ENCODE data around the gene TEX264. TPM values are rescaled to one million over a fixed set of nuclear protein-coding genes. Genes with fewer than 3 reads are reported as not detected.

Gene TEX264
- total and polyA plus RNA-seq, 2 donors (not counting 1 experiment from before 2014, with no cell fraction given), result 34.3 to 51.0 TPM

DNA sequence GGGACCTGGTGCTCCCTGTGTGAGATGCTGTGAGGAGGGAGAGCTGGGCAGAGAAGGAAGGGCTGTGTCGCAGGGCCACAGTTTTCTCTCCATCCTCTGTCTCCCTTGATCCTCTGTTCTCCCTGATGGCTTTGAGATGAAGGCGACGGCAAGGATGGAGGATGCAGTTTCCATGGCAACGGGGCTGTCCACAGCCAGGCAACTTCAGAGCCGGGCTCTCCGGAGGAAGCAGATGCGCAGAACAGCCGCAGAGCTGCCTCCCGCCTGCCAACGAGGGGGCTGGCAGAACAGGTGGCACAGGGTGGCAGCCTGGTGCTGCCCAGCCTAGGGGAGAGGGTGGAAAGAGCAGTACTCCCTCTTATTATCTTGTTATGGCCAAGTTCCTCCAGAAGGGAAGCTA, 25.9 kb downstream of the TEX264 start:
- TF ChIP-seq EZH2 (IDR thresholded peaks at IDR 0.05; ENCODE audit: low read length, missing control alignments), result no peak
- TF ChIP-seq, protein P1, sequence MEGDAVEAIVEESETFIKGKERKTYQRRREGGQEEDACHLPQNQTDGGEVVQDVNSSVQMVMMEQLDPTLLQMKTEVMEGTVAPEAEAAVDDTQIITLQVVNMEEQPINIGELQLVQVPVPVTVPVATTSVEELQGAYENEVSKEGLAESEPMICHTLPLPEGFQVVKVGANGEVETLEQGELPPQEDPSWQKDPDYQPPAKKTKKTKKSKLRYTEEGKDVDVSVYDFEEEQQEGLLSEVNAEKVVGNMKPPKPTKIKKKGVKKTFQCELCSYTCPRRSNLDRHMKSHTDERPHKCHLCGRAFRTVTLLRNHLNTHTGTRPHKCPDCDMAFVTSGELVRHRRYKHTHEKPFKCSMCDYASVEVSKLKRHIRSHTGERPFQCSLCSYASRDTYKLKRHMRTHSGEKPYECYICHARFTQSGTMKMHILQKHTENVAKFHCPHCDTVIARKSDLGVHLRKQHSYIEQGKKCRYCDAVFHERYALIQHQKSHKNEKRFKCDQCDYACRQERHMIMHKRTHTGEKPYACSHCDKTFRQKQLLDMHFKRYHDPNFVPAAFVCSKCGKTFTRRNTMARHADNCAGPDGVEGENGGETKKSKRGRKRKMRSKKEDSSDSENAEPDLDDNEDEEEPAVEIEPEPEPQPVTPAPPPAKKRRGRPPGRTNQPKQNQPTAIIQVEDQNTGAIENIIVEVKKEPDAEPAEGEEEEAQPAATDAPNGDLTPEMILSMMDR (conservative IDR thresholded peaks at IDR 0.05 in 1 of 2, IDR thresholded peaks at IDR 0.05 in 1 of 2; ENCODE audit: low read depth in 1 of 2, low read length in 2 of 2), result no peak
- Histone ChIP-seq H3K9me3 (ENCODE audit: control insufficient read depth, insufficient read depth, low read depth, low read length) (no peaks in the 10 kb centered on the region), H3K9ac (ENCODE audit: insufficient read depth, low read length) (no peak overlapping the region), H3K27me3 (ENCODE audit: control insufficient read depth, insufficient read depth, low read length) (no peaks in the 10 kb centered on the region), H3K4me1 (ENCODE audit: control insufficient read depth, extremely low read depth, insufficient read depth, low read length) (no peaks in the 10 kb centered on the region), H3K27ac (ENCODE audit: insufficient read depth, low read length) (no peak overlapping the region), H2AFZ (ENCODE audit: low read length) (no peak overlapping the region), H3K4me3 (replicated peaks in 1 of 4; ENCODE audit: control extremely low read depth in 1 of 4, insufficient read depth in 1 of 4, low read depth in 3 of 4, low read length in 4 of 4) (no peak overlapping the region), H3K36me3 (ENCODE audit: control insufficient read depth, insufficient read depth, low read length) (peaks cover 9% of the 10 kb centered on the region), H3K79me2 (ENCODE audit: control insufficient read depth, insufficient read depth, low read length) (no peaks in the 10 kb centered on the region), H3K4me2 (ENCODE audit: extremely low read depth, insufficient read depth, low read length) (no peak overlapping the region), H4K20me1 (ENCODE audit: control insufficient read depth, extremely low read depth, insufficient read depth, low read length) (no peaks in the 10 kb centered on the region)
- DNase-seq (ENCODE audit: low read depth in 2 of 2), result no peak

GRCh38 chr3:51698209-51698608, 27.2 kb downstream of the TEX264 start:
- Histone ChIP-seq H3K9me3 (ENCODE audit: control insufficient read depth, insufficient read depth, low read depth, low read length) (no peaks in the 10 kb centered on the region), H3K79me2 (ENCODE audit: control insufficient read depth, insufficient read depth, low read length) (no peaks in the 10 kb centered on the region), H3K27me3 (ENCODE audit: control insufficient read depth, insufficient read depth, low read length) (no peaks in the 10 kb centered on the region), H2AFZ (ENCODE audit: low read length) (no peak overlapping the region), H3K27ac (ENCODE audit: insufficient read depth, low read length) (no peak overlapping the region), H3K9ac (ENCODE audit: insufficient read depth, low read length) (no peak overlapping the region), H3K4me1 (ENCODE audit: control insufficient read depth, extremely low read depth, insufficient read depth, low read length) (no peaks in the 10 kb centered on the region), H3K4me3 (replicated peaks in 1 of 4; ENCODE audit: control extremely low read depth in 1 of 4, insufficient read depth in 1 of 4, low read depth in 3 of 4, low read length in 4 of 4) (no peak overlapping the region), H3K4me2 (ENCODE audit: extremely low read depth, insufficient read depth, low read length) (no peak overlapping the region), H4K20me1 (ENCODE audit: control insufficient read depth, extremely low read depth, insufficient read depth, low read length) (no peaks in the 10 kb centered on the region), H3K36me3 (ENCODE audit: control insufficient read depth, insufficient read depth, low read length) (peaks cover 5% of the 10 kb centered on the region)
- no peak for TF ChIP-seq EZH2 (IDR thresholded peaks at IDR 0.05; ENCODE audit: low read length, missing control alignments)
- TF ChIP-seq, protein P1 (conservative IDR thresholded peaks at IDR 0.05 in 1 of 2, IDR thresholded peaks at IDR 0.05 in 1 of 2; ENCODE audit: low read depth in 1 of 2, low read length in 2 of 2), result no peak
- DNase-seq (ENCODE audit: low read depth in 2 of 2), result no peak

GRCh38 chr3:51700403-51700802, 29.4 kb downstream of the TEX264 start:
- H4K20me1 ChIP-seq (ENCODE audit: control insufficient read depth, extremely low read depth, insufficient read depth, low read length), result no peaks in the 10 kb centered on the region
- no peak overlapping the region for H2AFZ ChIP-seq (ENCODE audit: low read length)
- H3K9ac ChIP-seq (ENCODE audit: insufficient read depth, low read length), result no peak overlapping the region
- H3K9me3 ChIP-seq (ENCODE audit: control insufficient read depth, insufficient read depth, low read depth, low read length), result no peaks in the 10 kb centered on the region
- no peaks in the 10 kb centered on the region for H3K4me1 ChIP-seq (ENCODE audit: control insufficient read depth, extremely low read depth, insufficient read depth, low read length)
- peaks cover 5% of the 10 kb centered on the region for H3K36me3 ChIP-seq (ENCODE audit: control insufficient read depth, insufficient read depth, low read length)
- no peaks in the 10 kb centered on the region for H3K27me3 ChIP-seq (ENCODE audit: control insufficient read depth, insufficient read depth, low read length)
- H3K27ac ChIP-seq (ENCODE audit: insufficient read depth, low read length), result no peak overlapping the region
- H3K79me2 ChIP-seq (ENCODE audit: control insufficient read depth, insufficient read depth, low read length), result no peaks in the 10 kb centered on the region
- no peak overlapping the region for H3K4me3 ChIP-seq (replicated peaks in 1 of 4; ENCODE audit: control extremely low read depth in 1 of 4, insufficient read depth in 1 of 4, low read depth in 3 of 4, low read length in 4 of 4)
- no peak for TF ChIP-seq EZH2 (IDR thresholded peaks at IDR 0.05; ENCODE audit: low read length, missing control alignments)
- TF ChIP-seq, protein P1 (conservative IDR thresholded peaks at IDR 0.05 in 1 of 2, IDR thresholded peaks at IDR 0.05 in 1 of 2; ENCODE audit: low read depth in 1 of 2, low read length in 2 of 2), result no peak
- no peak overlapping the region for H3K4me2 ChIP-seq (ENCODE audit: extremely low read depth, insufficient read depth, low read length)
- DNase-seq (ENCODE audit: low read depth in 2 of 2), result no peak

All from fibroblast of lung (primary cell).